ENCODE measurements around the gene NECTIN1. TPM values are rescaled to one million over a fixed set of nuclear protein-coding genes. Genes with fewer than 3 reads are reported as not detected.

NECTIN1 gene
- total and polyA plus RNA-seq, 2 of the 13 experiments (the other 11 are each of a cell fraction or from before 2014, with no cell fraction given): 3.9 to 7.3 TPM

DNA sequence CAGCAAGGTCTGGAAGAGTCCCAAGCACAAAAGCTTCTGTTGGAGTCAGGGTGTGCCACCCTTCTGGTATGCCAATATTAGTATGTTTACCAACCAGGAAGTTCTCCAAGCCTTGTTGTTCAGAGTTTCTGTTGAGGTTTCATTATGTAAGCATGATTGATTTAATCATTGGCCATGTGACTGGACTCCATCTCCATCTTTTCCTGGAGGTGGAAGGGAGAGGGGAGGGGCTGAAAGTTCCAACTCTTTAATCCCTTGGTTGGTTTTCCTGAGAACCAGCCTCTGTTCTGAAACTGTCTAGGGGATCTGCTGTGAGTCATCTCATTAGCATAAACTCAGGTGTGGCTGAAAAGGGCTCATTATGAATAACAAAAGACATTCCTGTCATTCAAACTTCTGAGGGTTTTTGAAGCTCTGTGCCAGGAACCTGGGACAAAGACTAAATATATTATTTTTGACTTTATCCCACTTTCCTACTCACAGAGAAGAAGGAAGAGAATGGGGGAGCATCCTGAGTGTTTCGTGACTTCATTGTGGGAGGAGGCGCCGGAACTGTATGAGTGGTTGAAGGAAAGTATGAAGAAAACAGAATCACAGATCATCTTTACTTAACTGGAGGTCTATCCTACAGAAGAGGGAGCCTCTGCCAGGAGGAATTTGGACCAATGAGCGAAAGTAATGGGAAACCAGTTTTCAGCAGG, 138.2 kb downstream of the NECTIN1 start:
- no peak for ATAC-seq
- no peaks in the 10 kb centered on the region for H3K9me3 ChIP-seq (ENCODE audit: low read length)
- no peak overlapping the region for H3K4me2 ChIP-seq (ENCODE audit: low read depth, low read length)
- CTCF ChIA-PET (ENCODE audit: low intra/inter-chr PET ratio, low total read pairs): no interaction called here
- no peak overlapping the region for H3K27ac ChIP-seq (ENCODE audit: extremely low read length, insufficient read depth, low read length)
- no peak for DNase-seq (ENCODE audit: low spot score)
- H3K36me3 ChIP-seq (replicated peaks in 1 of 2; ENCODE audit: control insufficient read depth in 1 of 2, insufficient read depth in 2 of 2, low read length in 2 of 2): no peaks in the 10 kb centered on the region
- BruUV-seq (replicated peaks): no TSS peak
- no peaks in the 10 kb centered on the region for H3K79me2 ChIP-seq (ENCODE audit: insufficient read depth, low read length)
- WGBS (ENCODE audit: low lambda C conversion rate): 54% methylated on average over 4 of the region's 4 CpGs
- H3K4me3 ChIP-seq (replicated peaks in 1 of 3; ENCODE audit: insufficient read depth in 1 of 3, low read depth in 2 of 3, low read length in 3 of 3): no peak overlapping the region
- intact Hi-C loops (cut with micrococcal nuclease; ENCODE audit: unreplicated experiment) (no loop called here), in situ Hi-C loops (cut with HindIII; ENCODE audit: extremely low pct_ligation_motif_present, low pct_unique_long_range_greater_than_20kb) (no loop called here)
- TF ChIP-seq KDM1A (CRISPR knock-in tag; IDR thresholded peaks at IDR 0.05) (no peak), PBX2 (CRISPR knock-in tag; IDR thresholded peaks at IDR 0.05) (no peak), ZNF644 (CRISPR knock-in tag; IDR thresholded peaks at IDR 0.05; ENCODE audit: low read depth) (no peak), IRF2 (CRISPR knock-in tag; IDR thresholded peaks at IDR 0.05) (no peak), NR2C2 (CRISPR knock-in tag; IDR thresholded peaks at IDR 0.05; ENCODE audit: borderline replicate concordance) (no peak), LCORL (IDR thresholded peaks at IDR 0.05) (no peak), LCORL (CRISPR knock-in tag; IDR thresholded peaks at IDR 0.05) (no peak)
- TF ChIP-seq, protein P1, sequence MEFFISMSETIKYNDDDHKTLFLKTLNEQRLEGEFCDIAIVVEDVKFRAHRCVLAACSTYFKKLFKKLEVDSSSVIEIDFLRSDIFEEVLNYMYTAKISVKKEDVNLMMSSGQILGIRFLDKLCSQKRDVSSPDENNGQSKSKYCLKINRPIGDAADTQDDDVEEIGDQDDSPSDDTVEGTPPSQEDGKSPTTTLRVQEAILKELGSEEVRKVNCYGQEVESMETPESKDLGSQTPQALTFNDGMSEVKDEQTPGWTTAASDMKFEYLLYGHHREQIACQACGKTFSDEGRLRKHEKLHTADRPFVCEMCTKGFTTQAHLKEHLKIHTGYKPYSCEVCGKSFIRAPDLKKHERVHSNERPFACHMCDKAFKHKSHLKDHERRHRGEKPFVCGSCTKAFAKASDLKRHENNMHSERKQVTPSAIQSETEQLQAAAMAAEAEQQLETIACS (CRISPR knock-in tag; IDR thresholded peaks at IDR 0.05): no peak
- POLR2A ChIA-PET: no interaction called here
- H3K4me1 ChIP-seq (ENCODE audit: insufficient read depth, low read length): no peaks in the 10 kb centered on the region
- H4K20me1 ChIP-seq (ENCODE audit: insufficient read depth, low read length): 0 out of 2 replicates have a peak, but pooled peaks cover 1% of the 10 kb centered on the region
- H3K27me3 ChIP-seq (ENCODE audit: control insufficient read depth in 1 of 2, insufficient read depth in 2 of 2, low read length in 2 of 2): peaks cover 1 to 13% of the 10 kb centered on the region in 2 experiments; a peak in 3 of 5 replicates
- H3K9ac ChIP-seq (ENCODE audit: insufficient read depth, low read depth, low read length): no peak overlapping the region
- FAIRE-seq: no peak
- no peak overlapping the region for H2AFZ ChIP-seq (ENCODE audit: low read length)

All from HepG2 (cell line).